GM12875 (cell line): Measurements from ENCODE around the gene CTIF.

Source experiments
- H3K4me3 ChIP-seq: one replicate; pipeline ENCODE4 v1.5.1; 2011; ENCODE audit warnings: low read depth, low read length, control low read depth
- TF ChIP-seq, protein P1 (sequence below): IDR thresholded peaks from 2 replicates; pipeline ENCODE4 v1.5.1; 2011; ENCODE audit warnings: low read depth, mild to moderate bottlenecking, control low read depth, inconsistent platforms, low read length, moderate library complexity, borderline replicate concordance; ENCODE audit not compliant: insufficient read depth

The CTIF gene

DNA sequence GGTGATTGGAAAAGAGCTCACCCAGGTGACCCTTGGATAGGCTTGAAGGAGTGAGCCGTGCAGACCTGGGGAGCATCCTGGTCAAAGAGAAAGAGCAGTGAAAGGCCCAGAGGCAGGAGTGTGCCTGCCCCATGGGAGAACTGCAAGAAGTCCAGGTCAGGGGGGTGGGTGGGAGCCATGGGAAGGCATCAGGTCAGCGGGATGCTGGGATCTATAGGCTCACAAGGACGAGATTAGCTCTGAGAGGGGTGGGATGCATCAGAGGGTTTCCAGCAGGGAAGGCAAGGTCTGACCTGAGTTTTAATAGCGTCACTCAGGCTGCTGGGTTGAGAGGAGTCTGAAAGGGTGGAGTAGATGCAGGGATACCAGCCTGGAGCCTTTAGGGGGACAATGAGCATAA lies 253.3 kb downstream of the CTIF start:
- H3K4me3 ChIP-seq, result no peak overlapping the region
- TF ChIP-seq, protein P1, sequence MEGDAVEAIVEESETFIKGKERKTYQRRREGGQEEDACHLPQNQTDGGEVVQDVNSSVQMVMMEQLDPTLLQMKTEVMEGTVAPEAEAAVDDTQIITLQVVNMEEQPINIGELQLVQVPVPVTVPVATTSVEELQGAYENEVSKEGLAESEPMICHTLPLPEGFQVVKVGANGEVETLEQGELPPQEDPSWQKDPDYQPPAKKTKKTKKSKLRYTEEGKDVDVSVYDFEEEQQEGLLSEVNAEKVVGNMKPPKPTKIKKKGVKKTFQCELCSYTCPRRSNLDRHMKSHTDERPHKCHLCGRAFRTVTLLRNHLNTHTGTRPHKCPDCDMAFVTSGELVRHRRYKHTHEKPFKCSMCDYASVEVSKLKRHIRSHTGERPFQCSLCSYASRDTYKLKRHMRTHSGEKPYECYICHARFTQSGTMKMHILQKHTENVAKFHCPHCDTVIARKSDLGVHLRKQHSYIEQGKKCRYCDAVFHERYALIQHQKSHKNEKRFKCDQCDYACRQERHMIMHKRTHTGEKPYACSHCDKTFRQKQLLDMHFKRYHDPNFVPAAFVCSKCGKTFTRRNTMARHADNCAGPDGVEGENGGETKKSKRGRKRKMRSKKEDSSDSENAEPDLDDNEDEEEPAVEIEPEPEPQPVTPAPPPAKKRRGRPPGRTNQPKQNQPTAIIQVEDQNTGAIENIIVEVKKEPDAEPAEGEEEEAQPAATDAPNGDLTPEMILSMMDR, result no peak

DNA sequence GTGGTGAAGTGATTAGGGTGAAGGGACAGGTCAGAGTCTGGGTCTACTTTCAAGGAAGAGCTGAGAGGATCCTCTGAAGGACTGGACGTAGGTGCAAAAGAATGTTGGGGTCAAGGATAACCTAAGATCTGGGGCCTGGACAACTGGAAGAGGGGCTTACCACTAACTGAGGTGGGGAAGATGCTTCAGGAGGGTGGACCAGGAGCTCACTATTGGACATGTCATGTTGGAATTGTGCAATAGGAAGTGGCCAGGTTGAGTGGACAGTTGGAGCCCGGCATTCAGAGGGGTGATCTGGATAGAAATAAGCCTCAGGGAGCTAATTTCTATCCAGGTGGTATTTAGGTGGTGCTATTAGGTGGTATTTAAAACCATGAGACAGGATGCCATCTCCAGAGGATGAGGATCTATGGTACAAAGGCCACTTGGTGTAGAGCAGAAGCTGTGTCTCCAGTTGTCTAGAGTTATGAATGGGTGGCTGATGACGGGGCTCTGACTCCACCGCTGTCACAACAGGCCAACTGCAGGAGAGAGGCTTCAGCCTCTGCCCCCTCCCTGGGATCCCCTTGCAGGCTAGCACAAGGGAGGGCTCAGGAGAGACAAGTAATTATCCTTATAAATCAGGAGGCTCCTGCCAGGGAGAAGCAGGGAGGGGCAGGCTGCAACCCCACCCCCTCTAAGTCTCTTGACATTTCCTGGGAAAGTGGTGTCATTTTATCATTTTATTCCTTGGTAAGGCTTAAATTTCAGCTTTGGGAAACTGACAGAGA lies 254.0 kb downstream of the CTIF start:
- no peak overlapping the region for H3K4me3 ChIP-seq
- TF ChIP-seq, protein P1, result no peak

DNA sequence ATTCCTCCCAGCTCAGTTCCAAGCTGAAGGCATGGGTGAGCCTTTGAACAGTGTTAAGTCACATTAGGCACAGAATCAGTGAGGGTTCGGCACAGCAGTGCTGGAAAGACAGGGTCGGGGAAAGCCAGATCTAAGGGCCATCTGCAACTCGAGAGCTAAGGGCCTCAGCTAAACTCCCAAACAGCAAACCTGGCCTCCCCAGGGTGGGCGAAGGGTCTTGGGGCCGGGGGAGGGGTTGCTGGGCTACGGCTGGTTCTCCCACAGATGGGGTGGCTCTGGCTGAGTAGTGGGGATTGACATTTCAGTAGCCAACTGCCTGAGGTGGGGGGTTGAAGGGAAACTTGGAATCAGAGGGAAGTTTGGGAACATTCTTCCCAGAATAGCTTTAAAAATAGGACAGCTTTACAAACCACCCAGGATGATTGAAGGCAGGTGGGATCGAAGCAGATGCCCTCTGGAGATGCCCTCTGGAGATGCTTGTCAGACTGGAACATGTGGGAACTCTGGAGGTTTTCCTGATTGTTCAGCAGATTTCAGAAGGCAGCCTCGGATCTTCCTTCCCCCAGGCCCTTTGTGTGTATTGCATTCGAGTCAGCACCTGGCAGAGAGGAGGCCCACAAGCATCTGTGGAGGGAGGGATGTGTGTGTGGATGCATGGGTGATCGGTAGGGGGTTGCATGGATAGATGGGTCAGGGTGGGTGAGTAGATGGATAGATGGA lies 255.6 kb downstream of the CTIF start:
- TF ChIP-seq, protein P1, result no peak
- no peak overlapping the region for H3K4me3 ChIP-seq

DNA sequence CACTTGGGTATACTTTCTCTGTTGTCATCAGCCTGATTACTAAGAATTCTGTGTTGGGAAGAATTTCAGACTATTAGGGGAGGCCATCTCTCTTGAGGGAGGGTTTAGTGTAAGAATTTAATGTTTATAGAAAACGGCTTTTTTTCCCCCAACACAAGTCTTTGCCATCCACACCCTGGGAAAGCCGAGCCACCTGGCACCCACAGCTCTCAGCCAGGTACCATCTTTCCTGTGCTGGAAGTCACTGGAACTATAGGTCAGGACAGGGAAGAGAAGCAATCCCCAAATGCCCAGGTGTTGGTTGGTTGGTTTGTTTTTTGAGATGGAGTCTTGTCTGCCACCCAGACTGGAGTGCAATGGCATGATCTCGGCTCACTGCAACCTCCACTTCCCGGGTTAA lies 256.9 kb downstream of the CTIF start:
- TF ChIP-seq, protein P1, result no peak
- no peak overlapping the region for H3K4me3 ChIP-seq

DNA sequence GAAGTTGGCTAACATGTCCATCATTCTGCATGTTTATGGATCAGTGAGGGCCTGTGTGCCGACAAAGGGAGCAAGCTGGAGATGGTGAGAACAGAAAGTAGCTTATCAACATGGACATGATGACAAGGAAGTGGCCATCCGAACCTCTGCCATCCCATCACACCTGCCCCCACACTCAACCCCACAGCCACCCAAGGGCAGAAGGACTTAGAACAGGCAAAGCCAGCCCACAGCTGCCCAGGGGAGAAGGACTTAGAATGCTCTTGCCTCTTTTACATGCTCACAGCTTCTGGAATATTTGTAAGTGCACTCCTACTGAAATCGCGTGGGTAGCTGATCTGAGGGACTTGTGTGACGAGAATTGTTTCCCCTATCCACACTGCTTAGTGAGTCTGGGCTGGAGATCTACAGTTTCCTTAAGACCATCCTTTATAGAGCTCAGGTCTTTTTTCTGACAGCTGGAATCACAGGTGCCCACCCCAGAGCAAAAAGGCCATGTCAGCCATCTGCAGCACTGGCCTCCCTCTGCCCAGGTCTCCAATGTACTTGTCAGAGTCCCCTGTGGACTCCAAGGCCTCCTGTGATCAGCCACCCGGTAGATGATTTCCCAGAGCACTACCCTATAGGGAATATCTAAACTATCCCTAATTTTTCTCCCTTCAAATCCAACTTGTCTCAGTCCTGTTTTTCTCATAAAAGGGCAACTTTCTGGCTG lies 257.8 kb downstream of the CTIF start:
- no peak overlapping the region for H3K4me3 ChIP-seq
- TF ChIP-seq, protein P1, result no peak

DNA sequence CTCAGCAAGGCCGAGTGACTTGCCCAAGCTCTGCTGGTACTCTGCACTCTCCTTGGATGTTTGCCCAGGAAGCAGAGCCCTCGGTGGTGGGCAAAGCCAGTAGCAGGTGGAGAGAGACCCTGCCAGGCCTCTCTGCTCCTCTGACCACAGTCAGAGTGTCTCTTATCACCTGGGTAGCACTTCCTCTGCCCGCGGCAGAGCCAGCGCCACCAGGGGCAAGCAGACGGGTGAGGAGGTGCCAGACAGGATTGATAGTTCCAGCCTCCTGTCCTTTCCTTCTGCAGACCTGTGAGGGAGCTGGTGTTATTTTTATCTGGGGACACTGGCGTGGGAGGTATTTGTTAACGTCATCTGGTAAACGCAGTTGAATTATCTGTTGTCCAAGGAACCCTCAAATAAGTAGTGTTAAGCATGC lies 259.0 kb downstream of the CTIF start:
- TF ChIP-seq, protein P1, result no peak
- no peak overlapping the region for H3K4me3 ChIP-seq
